CD4-positive, alpha-beta T cell (primary cell): ENCODE data around the gene LTO1. TPM values are rescaled to one million over a fixed set of nuclear protein-coding genes. Genes with fewer than 3 reads are reported as not detected.

ENCODE experiments used
- ATAC-seq: fragments of 200-7000 bp; cut with Tn5 transposase; one replicate; pipeline ENCODE4 v1.10.0; 2022; ENCODE audit warnings: mild to moderate bottlenecking; ENCODE audit not compliant: poor library complexity
- CTCF ChIA-PET: fragments of 350-600 bp; sonication (Branson Sonifier 250); formaldehyde crosslinking; loops from one replicate; lab custom pipeline; 2021; ENCODE audit warnings: antibody characterized with exemption, inconsistent platforms; lab: Charles Lee
- POLR2A ChIA-PET: fragments of 350-600 bp; sonication (Branson Sonifier 250); formaldehyde crosslinking; loops from one replicate; lab custom pipeline; 2021; ENCODE audit warnings: antibody characterized with exemption, inconsistent platforms; lab: Charles Lee
- DNase-seq, 14 experiments: peaks; one replicate each; pipeline ENCODE4 v3.0.0-alpha.2; 2013 to 2020; ENCODE audit warnings: mixed read lengths in 2 of 14
- H3K27ac ChIP-seq, 2 donors: one replicate each; pipeline versions ENCODE4 v1.5.1 to v1.7.0; 2013; ENCODE audit warnings: low read length in 2 of 2, low read depth in 1 of 2, mild to moderate bottlenecking in 1 of 2
- H3K27me3 ChIP-seq, 2 experiments: 1 replicate in 1 of 2; 2 replicates in 1 of 2; pipeline versions ENCODE4 v1.6.1 to v1.7.0; 2013; ENCODE audit warnings: low read length in 2 of 2, control low read depth in 1 of 2, mild to moderate bottlenecking in 1 of 2, moderate library complexity in 1 of 2; ENCODE audit not compliant: insufficient read depth in 2 of 2, control insufficient read depth in 1 of 2
- H3K36me3 ChIP-seq: one replicate; pipeline ENCODE4 v1.6.1; 2013; ENCODE audit warnings: low read length, control low read depth; ENCODE audit not compliant: insufficient read depth
- H3K4me1 ChIP-seq: one replicate; pipeline ENCODE4 v1.6.1; 2013; ENCODE audit warnings: low read length, control low read depth; ENCODE audit not compliant: insufficient read depth
- H3K4me3 ChIP-seq: one replicate; pipeline ENCODE4 v1.5.1; 2013; ENCODE audit warnings: mild to moderate bottlenecking, low read length, moderate library complexity
- H3K9me3 ChIP-seq, 2 experiments: 1 replicate in 1 of 2; 2 replicates in 1 of 2; pipeline versions ENCODE4 v1.6.1 to v1.7.0; 2013; ENCODE audit warnings: low read length in 2 of 2, mild to moderate bottlenecking in 2 of 2, control low read depth in 1 of 2, moderate library complexity in 1 of 2; ENCODE audit not compliant: control insufficient read depth in 1 of 2, insufficient read depth in 1 of 2
- H3K27ac Mint-ChIP-seq: one replicate; pipeline ENCODE4 v1.8.0; 2020; ENCODE audit warnings: mixed read lengths
- H3K27me3 Mint-ChIP-seq: one replicate; pipeline ENCODE4 v1.8.0; 2021; ENCODE audit warnings: mixed read lengths
- H3K36me3 Mint-ChIP-seq: one replicate; pipeline ENCODE4 v1.8.0; 2021; ENCODE audit warnings: low read depth, mixed read lengths
- H3K4me1 Mint-ChIP-seq: one replicate; pipeline ENCODE4 v1.8.0; 2021; ENCODE audit warnings: low read depth, mixed read lengths
- H3K4me3 Mint-ChIP-seq: one replicate; pipeline ENCODE4 v1.8.0; 2020; ENCODE audit warnings: mild to moderate bottlenecking, mixed read lengths
- H3K9me3 Mint-ChIP-seq: one replicate; pipeline ENCODE4 v1.8.0; 2020; ENCODE audit warnings: mixed read lengths
- intact Hi-C, 2 experiments: fragments of 100-400 bp; cut with DNase I in 1 of 2; cut with micrococcal nuclease in 1 of 2; formaldehyde crosslinking; loops; one replicate each; pipeline versions ENCODE4 v1.15.1 to v1.9.0; 2023 to 2025; cut with DNase I, micrococcal nuclease
- polyA plus RNA-seq, 2 donors: library from polyadenylated mRNA; unstranded; fragments of 120-200 nt; gene quantifications; one replicate each; pipeline ENCODE4 v1.2.1, GENCODE V29; 2013
- total RNA-seq, 174 experiments: library from RNA in 2 of 174; stranded (reverse) in 2 of 174; gene quantifications; one replicate each; pipeline ENCODE4 v1.2.3 and lab custom pipeline; 2021 to 2026
- TF ChIP-seq, protein P1 (sequence below): fragments of 200-600 bp; IDR thresholded peaks from one replicate; pipeline ENCODE4 v1.8.0; 2022; ENCODE audit warnings: antibody characterized with exemption, mild to moderate bottlenecking

LTO1 gene
- total RNA-seq (10 to 100 TPM; 33.5 to 35.5 TPM), total RNA-seq (lab: John Stamatoyannopoulos, UW) (14.8 to 60.3 (median 38.9) reads per million in 172 experiments)
- polyA plus RNA-seq (2013, experiment 1 of 2): 26.9 TPM
- polyA plus RNA-seq (2013, experiment 2 of 2): 28.7 TPM

DNA sequence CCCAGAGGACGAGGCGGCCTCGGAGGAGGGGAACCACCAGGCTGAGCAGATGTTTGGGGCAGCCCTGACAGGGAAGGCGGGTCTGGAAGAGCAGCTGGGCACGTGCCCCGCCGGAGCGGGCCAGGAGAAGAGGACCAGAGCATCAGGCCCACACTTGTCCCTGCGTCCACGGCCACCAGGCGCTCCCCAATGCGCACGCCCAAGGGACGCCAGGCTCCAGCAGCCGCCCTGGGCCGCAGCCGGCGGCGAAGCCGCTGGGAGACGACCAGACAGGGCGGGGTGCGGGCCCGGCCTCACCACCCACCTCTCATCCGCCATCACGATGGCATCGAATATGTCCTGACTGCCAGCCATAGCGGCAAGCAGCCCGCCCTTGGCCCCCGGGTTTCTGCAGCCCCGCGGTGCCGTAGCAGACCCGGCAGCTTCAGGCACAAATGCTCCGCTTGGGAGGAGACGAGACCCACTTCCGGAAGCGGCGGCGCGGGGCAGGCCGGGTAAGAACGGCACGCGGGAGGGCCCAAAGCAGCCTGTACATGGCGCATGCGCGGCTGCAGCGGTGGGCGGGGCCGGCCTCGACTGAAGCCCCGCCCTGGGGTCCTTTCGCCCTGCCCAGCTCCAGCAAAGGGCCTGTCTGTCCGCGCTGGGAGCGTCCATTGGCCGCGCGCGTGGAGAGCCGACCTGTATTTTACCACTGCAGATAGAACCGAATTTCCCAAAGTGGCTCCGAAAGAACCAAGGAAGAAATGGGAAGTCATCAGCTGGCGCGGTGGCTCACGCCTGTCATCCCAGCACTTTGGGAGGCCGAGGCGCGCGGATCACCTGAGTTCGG is at the start of gene LTO1:
TSS of gene LTO1 (minus strand) at position 468 of the 829 bp plus-strand sequence. CDS start at position 354, 114 bp downstream.
- Histone ChIP-seq H3K4me3 (peak within 1 kb of the TSS; percentile 65), H3K27me3 (no peaks in the 10 kb centered on the region), H3K4me1 (peaks cover 32% of the 10 kb centered on the region), H3K9me3 (no peaks in the 10 kb centered on the region), H3K36me3 (peaks cover 25% of the 10 kb centered on the region), H3K27ac (peak within 1 kb of the TSS; percentile 59 to 80)
- CTCF ChIA-PET: interaction anchor here (1.3 to 2.1 kb wide), 4 partner anchors 13 to 573 kb away, joined by 4 to 6 read pairs (median 5); no protein-coding TSS in a partner anchor
- Mint-ChIP-seq H3K4me1 (peaks cover 37% of the 10 kb centered on the region), H3K36me3 (peaks cover 37% of the 10 kb centered on the region), H3K9me3 (no peaks in the 10 kb centered on the region), H3K4me3 (peak within 1 kb of the TSS; percentile 97), H3K27ac (peak within 1 kb of the TSS; percentile 91), H3K27me3 (no peaks in the 10 kb centered on the region)
- DNase-seq: peak; percentile 88 to 97 (median 94)
- TF ChIP-seq, protein P1, sequence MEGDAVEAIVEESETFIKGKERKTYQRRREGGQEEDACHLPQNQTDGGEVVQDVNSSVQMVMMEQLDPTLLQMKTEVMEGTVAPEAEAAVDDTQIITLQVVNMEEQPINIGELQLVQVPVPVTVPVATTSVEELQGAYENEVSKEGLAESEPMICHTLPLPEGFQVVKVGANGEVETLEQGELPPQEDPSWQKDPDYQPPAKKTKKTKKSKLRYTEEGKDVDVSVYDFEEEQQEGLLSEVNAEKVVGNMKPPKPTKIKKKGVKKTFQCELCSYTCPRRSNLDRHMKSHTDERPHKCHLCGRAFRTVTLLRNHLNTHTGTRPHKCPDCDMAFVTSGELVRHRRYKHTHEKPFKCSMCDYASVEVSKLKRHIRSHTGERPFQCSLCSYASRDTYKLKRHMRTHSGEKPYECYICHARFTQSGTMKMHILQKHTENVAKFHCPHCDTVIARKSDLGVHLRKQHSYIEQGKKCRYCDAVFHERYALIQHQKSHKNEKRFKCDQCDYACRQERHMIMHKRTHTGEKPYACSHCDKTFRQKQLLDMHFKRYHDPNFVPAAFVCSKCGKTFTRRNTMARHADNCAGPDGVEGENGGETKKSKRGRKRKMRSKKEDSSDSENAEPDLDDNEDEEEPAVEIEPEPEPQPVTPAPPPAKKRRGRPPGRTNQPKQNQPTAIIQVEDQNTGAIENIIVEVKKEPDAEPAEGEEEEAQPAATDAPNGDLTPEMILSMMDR: no peak
- intact Hi-C loops: loop anchor here (1.0 to 10.0 kb wide), 7 partner anchors 378 to 1772 kb away; partner anchors contain the start of genes DHCR7 (in 1 of the 2), FADD (in 1 of the 2), IGHMBP2 (in 1 of the 2) and MRPL21 (in 1 of the 2)
- POLR2A ChIA-PET: interaction anchor here (1.1 to 1.9 kb wide), 4 partner anchors 9 to 1215 kb away, joined by 3 to 11 read pairs (median 5); partner anchors contain the start of gene FADD
- ATAC-seq: peak; percentile 91

- CTCF ChIA-PET: no interaction called here
- intact Hi-C loops: no loop called here
- no peaks in the 10 kb centered on the region for H3K36me3 ChIP-seq
- no peaks in the 10 kb centered on the region for H3K9me3 Mint-ChIP-seq
- no peaks in the 10 kb centered on the region for H3K4me1 Mint-ChIP-seq
- H3K4me1 ChIP-seq: no peaks in the 10 kb centered on the region
- H3K4me3 ChIP-seq: no peak overlapping the region
- H3K4me3 Mint-ChIP-seq: no peak overlapping the region
- no peak overlapping the region for H3K27ac Mint-ChIP-seq
- H3K36me3 Mint-ChIP-seq: no peaks in the 10 kb centered on the region
- no peak for ATAC-seq
- peaks cover 45 to 68% of the 10 kb centered on the region in 2 experiments for H3K27me3 ChIP-seq
- DNase-seq: no peak
- H3K27me3 Mint-ChIP-seq: peaks cover 67% of the 10 kb centered on the region
- POLR2A ChIA-PET: no interaction called here
- TF ChIP-seq, protein P1: no peak
- no peak overlapping the region for H3K27ac ChIP-seq
- H3K9me3 ChIP-seq: peaks cover 0 to 11% of the 10 kb centered on the region in 2 experiments
Observed at GRCh38 chr11:69721745-69722144, 46.6 kb upstream of the LTO1 start.

GRCh38 chr11:69721106-69721505 is 46.0 kb upstream of the LTO1 start:
- TF ChIP-seq, protein P1: no peak
- no peak for DNase-seq
- peaks cover 0 to 7% of the 10 kb centered on the region in 2 experiments for H3K9me3 ChIP-seq
- Mint-ChIP-seq H3K27me3 (peaks cover 67% of the 10 kb centered on the region), H3K36me3 (no peaks in the 10 kb centered on the region), H3K4me1 (no peaks in the 10 kb centered on the region), H3K27ac (no peak overlapping the region), H3K4me3 (no peak overlapping the region), H3K9me3 (no peaks in the 10 kb centered on the region)
- H3K36me3 ChIP-seq: no peaks in the 10 kb centered on the region
- H3K4me3 ChIP-seq: no peak overlapping the region
- no peak for ATAC-seq
- H3K4me1 ChIP-seq: no peaks in the 10 kb centered on the region
- peaks cover 39 to 61% of the 10 kb centered on the region in 2 experiments for H3K27me3 ChIP-seq
- intact Hi-C loops: no loop called here
- H3K27ac ChIP-seq: no peak overlapping the region
- ChIA-PET POLR2A (no interaction called here), CTCF (no interaction called here)
